BLaER1 (cell line): ENCODE results near the gene MKRN2OS.

Experiments used
- H3K27ac ChIP-seq: shearing (Covaris generic); formaldehyde crosslinking; 2 replicates; pipeline ENCODE4 v1.8.1; 2022
- H3K27me3 ChIP-seq: shearing (Covaris generic); formaldehyde crosslinking; 2 replicates; pipeline ENCODE4 v1.8.1; 2022
- H3K36me3 ChIP-seq: shearing (Covaris generic); formaldehyde crosslinking; 2 replicates; pipeline ENCODE4 v1.8.1; 2022
- H3K4me1 ChIP-seq: shearing (Covaris generic); formaldehyde crosslinking; 2 replicates; pipeline ENCODE4 v1.8.1; 2022
- H3K4me2 ChIP-seq: shearing (Covaris generic); formaldehyde crosslinking; 2 replicates; pipeline ENCODE4 v1.8.1; 2022
- H3K4me3 ChIP-seq: shearing (Covaris generic); formaldehyde crosslinking; 2 replicates; pipeline ENCODE4 v1.8.1; 2022
- H3K9ac ChIP-seq: shearing (Covaris generic); formaldehyde crosslinking; 2 replicates; pipeline ENCODE4 v1.8.1; 2022
- H3K9me3 ChIP-seq: shearing (Covaris generic); formaldehyde crosslinking; 2 replicates; pipeline ENCODE4 v1.8.1; 2022
- H4K20me1 ChIP-seq: shearing (Covaris generic); formaldehyde crosslinking; 2 replicates; pipeline ENCODE4 v1.8.1; 2022
- Cebpa-rat ChIP-seq: shearing (Covaris generic); IDR thresholded peaks from 2 replicates; pipeline ENCODE4 v1.8.1; 2022

MKRN2OS gene

DNA sequence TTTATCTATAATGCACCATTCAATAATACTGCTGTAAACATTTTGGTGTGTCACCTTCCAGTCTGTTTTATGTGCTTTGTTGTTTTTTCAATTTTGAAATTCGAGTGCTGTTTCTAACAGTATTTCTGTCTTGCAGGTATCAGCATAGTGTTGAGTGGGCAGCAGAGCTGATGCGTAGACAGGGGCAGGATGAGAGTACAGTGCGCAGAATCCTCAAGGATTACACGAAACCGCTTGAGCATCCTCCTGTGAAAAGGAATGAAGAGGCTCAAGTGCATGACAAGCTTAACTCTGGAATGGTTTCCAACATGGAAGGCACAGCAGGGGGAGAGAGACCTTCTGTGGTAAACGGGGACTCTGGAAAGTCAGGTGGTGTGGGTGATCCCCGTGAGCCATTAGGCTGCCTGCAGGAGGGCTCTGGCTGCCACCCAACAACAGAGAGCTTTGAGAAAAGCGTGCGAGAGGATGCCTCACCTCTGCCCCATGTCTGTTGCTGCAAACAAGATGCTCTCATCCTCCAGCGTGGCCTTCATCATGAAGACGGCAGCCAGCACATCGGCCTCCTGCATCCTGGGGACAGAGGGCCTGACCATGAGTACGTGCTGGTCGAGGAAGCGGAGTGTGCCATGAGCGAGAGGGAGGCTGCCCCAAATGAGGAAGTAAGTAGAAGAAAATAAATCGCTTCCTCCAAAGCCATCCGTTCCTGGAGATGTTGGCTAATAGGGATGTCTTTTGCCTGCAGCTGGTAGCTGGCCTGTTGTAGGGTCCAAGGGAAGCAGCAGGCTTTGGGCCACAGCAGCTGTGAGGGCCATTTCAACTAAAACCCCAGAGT lies 42.0 kb downstream of the MKRN2OS start:
- peaks cover 98% of the 10 kb centered on the region for H3K36me3 ChIP-seq
- TF ChIP-seq Cebpa-rat: no peak
- H4K20me1 ChIP-seq: peaks cover 58% of the 10 kb centered on the region
- H3K9ac ChIP-seq: no peak overlapping the region
- no peak overlapping the region for H3K4me2 ChIP-seq
- H3K4me3 ChIP-seq: no peak overlapping the region
- H3K27me3 ChIP-seq: no peaks in the 10 kb centered on the region
- H3K4me1 ChIP-seq: no peaks in the 10 kb centered on the region
- H3K27ac ChIP-seq: no peak overlapping the region
- H3K9me3 ChIP-seq: no peaks in the 10 kb centered on the region

GRCh38 chr3:12501360-12502020 lies 43.8 kb downstream of the MKRN2OS start:
- TF ChIP-seq Cebpa-rat: no peak
- no peak overlapping the region for H3K27ac ChIP-seq
- H3K9ac ChIP-seq: no peak overlapping the region
- H3K36me3 ChIP-seq: peaks cover 98% of the 10 kb centered on the region
- peaks cover 59% of the 10 kb centered on the region for H4K20me1 ChIP-seq
- H3K27me3 ChIP-seq: no peaks in the 10 kb centered on the region
- no peak overlapping the region for H3K4me2 ChIP-seq
- no peak overlapping the region for H3K4me3 ChIP-seq
- H3K4me1 ChIP-seq: no peaks in the 10 kb centered on the region
- no peaks in the 10 kb centered on the region for H3K9me3 ChIP-seq

GRCh38 chr3:12499474-12499873 lies 45.8 kb downstream of the MKRN2OS start:
- peaks cover 49% of the 10 kb centered on the region for H4K20me1 ChIP-seq
- H3K27ac ChIP-seq: no peak overlapping the region
- no peaks in the 10 kb centered on the region for H3K27me3 ChIP-seq
- TF ChIP-seq Cebpa-rat: no peak
- H3K9ac ChIP-seq: no peak overlapping the region
- no peaks in the 10 kb centered on the region for H3K9me3 ChIP-seq
- no peak overlapping the region for H3K4me3 ChIP-seq
- no peaks in the 10 kb centered on the region for H3K4me1 ChIP-seq
- H3K36me3 ChIP-seq: peaks cover 98% of the 10 kb centered on the region
- H3K4me2 ChIP-seq: no peak overlapping the region

DNA sequence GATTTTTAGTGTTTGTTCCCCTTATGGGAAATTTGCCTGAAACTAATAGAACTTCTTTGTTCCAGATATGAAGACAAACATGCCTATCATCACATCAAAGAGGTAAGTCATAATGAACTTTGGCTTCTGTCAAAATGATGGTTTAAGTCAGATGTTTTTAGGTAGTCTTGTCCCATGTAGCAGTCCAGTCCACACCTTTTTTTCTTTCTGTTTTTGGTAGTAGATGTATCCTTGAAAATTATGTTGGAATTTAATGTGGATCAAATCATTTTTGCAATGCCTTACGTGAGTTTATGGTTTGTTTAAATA lies 48.9 kb downstream of the MKRN2OS start:
- H3K36me3 ChIP-seq: peaks cover 100% of the 10 kb centered on the region

GRCh38 chr3:12495749-12496452 lies 49.4 kb downstream of the MKRN2OS start:
- peaks cover 100% of the 10 kb centered on the region for H3K36me3 ChIP-seq
- H3K4me2 ChIP-seq: no peak overlapping the region
- no peak for TF ChIP-seq Cebpa-rat

More for the DNA sequence above, 48.9 kb downstream of the MKRN2OS start:
- Histone ChIP-seq H3K9me3 (no peaks in the 10 kb centered on the region), H3K4me2 (no peak overlapping the region), H3K4me3 (no peak overlapping the region), H3K4me1 (no peaks in the 10 kb centered on the region), H3K27me3 (no peaks in the 10 kb centered on the region), H4K20me1 (peaks cover 58% of the 10 kb centered on the region), H3K27ac (no peak overlapping the region), H3K9ac (no peak overlapping the region)
- TF ChIP-seq Cebpa-rat: no peak

GRCh38 chr3:12490547-12490946 lies 54.8 kb downstream of the MKRN2OS start:
- Histone ChIP-seq H3K27me3 (no peaks in the 10 kb centered on the region), H3K36me3 (peaks cover 94% of the 10 kb centered on the region)

More at GRCh38 chr3:12495749-12496452, 49.4 kb downstream of the MKRN2OS start:
- no peak overlapping the region for H3K4me3 ChIP-seq
- H3K9me3 ChIP-seq: no peaks in the 10 kb centered on the region
- no peaks in the 10 kb centered on the region for H3K27me3 ChIP-seq
- no peak overlapping the region for H3K27ac ChIP-seq
- H3K4me1 ChIP-seq: no peaks in the 10 kb centered on the region
- H4K20me1 ChIP-seq: peaks cover 58% of the 10 kb centered on the region
- no peak overlapping the region for H3K9ac ChIP-seq

GRCh38 chr3:12489832-12490231 lies 55.5 kb downstream of the MKRN2OS start:
- peaks cover 18% of the 10 kb centered on the region for H3K4me1 ChIP-seq
- no peak overlapping the region for H3K4me3 ChIP-seq
- H3K36me3 ChIP-seq: peaks cover 87% of the 10 kb centered on the region
- H3K27ac ChIP-seq: no peak overlapping the region
- no peak overlapping the region for H3K4me2 ChIP-seq
- peaks cover 57% of the 10 kb centered on the region for H4K20me1 ChIP-seq
- TF ChIP-seq Cebpa-rat: no peak
- H3K9ac ChIP-seq: no peak overlapping the region
- H3K9me3 ChIP-seq: no peaks in the 10 kb centered on the region
- no peaks in the 10 kb centered on the region for H3K27me3 ChIP-seq

More at GRCh38 chr3:12490547-12490946, 54.8 kb downstream of the MKRN2OS start:
- Histone ChIP-seq H4K20me1 (peaks cover 58% of the 10 kb centered on the region), H3K27ac (no peak overlapping the region), H3K9me3 (no peaks in the 10 kb centered on the region), H3K4me1 (peaks cover 11% of the 10 kb centered on the region), H3K9ac (no peak overlapping the region), H3K4me3 (no peak overlapping the region), H3K4me2 (no peak overlapping the region)
- no peak for TF ChIP-seq Cebpa-rat
